H1 (cell line): ENCODE measurements around the gene AK8.

Source experiments
- BACH1 ChIP-seq: IDR thresholded peaks from 2 replicates; pipeline ENCODE4 v1.6.1; 2012; ENCODE audit warnings: low read length, improper control_type of control experiment
- EZH2 ChIP-seq: fragments of 200-600 bp; sonication (generic); IDR thresholded peaks from 2 replicates; pipeline ENCODE4 v1.7.1; 2012; ENCODE audit warnings: low read depth, mild to moderate bottlenecking, moderate library complexity, low read length, inconsistent platforms; ENCODE audit not compliant: severe bottlenecking
- NANOG ChIP-seq: IDR thresholded peaks from 2 replicates; pipeline ENCODE4 v1.6.1; 2011; ENCODE audit warnings: low read length, low read depth, mild to moderate bottlenecking, inconsistent platforms; ENCODE audit not compliant: insufficient read depth, poor library complexity, severe bottlenecking
- POLR2A ChIP-seq, 2 experiments: IDR thresholded peaks; 1 replicate in 1 of 2; 2 replicates in 1 of 2; pipeline ENCODE4 v1.6.1; 2011; ENCODE audit warnings: low read depth in 2 of 2, low read length in 2 of 2, mild to moderate bottlenecking in 2 of 2; ENCODE audit errors: control extremely low read depth in 1 of 2
- POLR2AphosphoS5 ChIP-seq: IDR thresholded peaks from 2 replicates; pipeline ENCODE4 v1.6.1; 2011; ENCODE audit warnings: low read depth, low read length
- RXRA ChIP-seq: IDR thresholded peaks from 2 replicates; pipeline ENCODE4 v1.6.1; 2011; ENCODE audit warnings: low read depth, mild to moderate bottlenecking, low read length, moderate library complexity; ENCODE audit not compliant: insufficient read depth
- SP1 ChIP-seq: IDR thresholded peaks from 2 replicates; pipeline ENCODE4 v1.6.1; 2011; ENCODE audit warnings: low read depth, low read length
- SP2 ChIP-seq: IDR thresholded peaks from 2 replicates; pipeline ENCODE4 v1.6.1; 2012; ENCODE audit warnings: mild to moderate bottlenecking, low read length, inconsistent platforms
- SUZ12 ChIP-seq: fragments of 200-600 bp; sonication (generic); IDR thresholded peaks from 2 replicates; pipeline ENCODE4 v1.6.1; 2012; ENCODE audit warnings: mild to moderate bottlenecking, inconsistent platforms, low read length, moderate library complexity, mixed read lengths
- YY1 ChIP-seq: IDR thresholded peaks from 2 replicates; pipeline ENCODE4 v1.6.1; 2011; ENCODE audit warnings: low read depth, mild to moderate bottlenecking, low read length
- TF ChIP-seq, protein P1 (sequence below): IDR thresholded peaks from 2 replicates; pipeline ENCODE4 v1.6.1; 2012; ENCODE audit warnings: low read length, inconsistent platforms
- TF ChIP-seq, protein P2 (sequence below): IDR thresholded peaks from 2 replicates; pipeline ENCODE4 v1.6.1; 2011; ENCODE audit warnings: low read depth, mild to moderate bottlenecking, low read length; ENCODE audit not compliant: insufficient read depth
- TF ChIP-seq, protein P3 (sequence below), 3 experiments: IDR thresholded peaks; 1 replicate in 2 of 3; 2 replicates in 1 of 3; pipeline versions ENCODE4 v1.5.1 to v1.6.1; 2011; ENCODE audit warnings: low read length in 3 of 3, mild to moderate bottlenecking in 3 of 3, inconsistent platforms in 2 of 3, low read depth in 1 of 3, moderate library complexity in 1 of 3; ENCODE audit not compliant: insufficient read depth in 1 of 3; ENCODE audit errors: control extremely low read depth in 1 of 3

DNA sequence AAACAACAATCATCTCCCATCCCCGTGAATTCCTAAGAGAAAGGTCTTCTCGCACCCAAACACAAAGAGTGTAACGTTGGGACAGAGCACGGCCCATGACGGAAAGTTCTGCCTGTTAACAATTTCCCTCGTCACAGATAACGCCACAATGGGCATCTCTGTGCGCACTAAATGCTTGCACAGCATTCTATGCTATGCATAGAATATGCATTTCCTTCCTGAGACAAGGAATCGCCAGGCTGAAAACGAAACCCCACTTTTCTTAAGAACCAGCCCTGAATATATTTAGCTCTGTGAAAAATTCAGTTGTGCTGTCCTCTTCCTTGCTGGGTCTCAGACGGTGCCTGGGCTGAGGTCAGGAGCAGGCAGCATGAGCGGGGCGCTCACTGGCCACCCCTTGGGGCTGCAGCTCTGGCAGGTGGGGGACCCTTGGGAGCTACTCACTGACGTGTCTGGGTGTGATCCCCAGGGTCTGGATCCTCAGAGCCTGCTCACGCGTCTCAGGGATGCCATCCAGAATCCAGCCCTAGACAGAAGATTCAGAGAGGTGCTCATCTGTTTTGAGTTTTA is 49.8 kb downstream of the AK8 start:
- TF ChIP-seq NANOG (no peak), SUZ12 (no peak), POLR2AphosphoS5 (no peak), EZH2 (no peak), RXRA (no peak), BACH1 (no peak), POLR2A (IDR thresholded peaks at IDR 0.05; ENCODE audit: control extremely low read depth in 1 of 2, low read depth in 2 of 2, low read length in 2 of 2) (no peak), SP1 (no peak), SP2 (no peak), YY1 (no peak)
- TF ChIP-seq, protein P1, sequence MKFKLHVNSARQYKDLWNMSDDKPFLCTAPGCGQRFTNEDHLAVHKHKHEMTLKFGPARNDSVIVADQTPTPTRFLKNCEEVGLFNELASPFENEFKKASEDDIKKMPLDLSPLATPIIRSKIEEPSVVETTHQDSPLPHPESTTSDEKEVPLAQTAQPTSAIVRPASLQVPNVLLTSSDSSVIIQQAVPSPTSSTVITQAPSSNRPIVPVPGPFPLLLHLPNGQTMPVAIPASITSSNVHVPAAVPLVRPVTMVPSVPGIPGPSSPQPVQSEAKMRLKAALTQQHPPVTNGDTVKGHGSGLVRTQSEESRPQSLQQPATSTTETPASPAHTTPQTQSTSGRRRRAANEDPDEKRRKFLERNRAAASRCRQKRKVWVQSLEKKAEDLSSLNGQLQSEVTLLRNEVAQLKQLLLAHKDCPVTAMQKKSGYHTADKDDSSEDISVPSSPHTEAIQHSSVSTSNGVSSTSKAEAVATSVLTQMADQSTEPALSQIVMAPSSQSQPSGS, result no peak
- TF ChIP-seq, protein P2, sequence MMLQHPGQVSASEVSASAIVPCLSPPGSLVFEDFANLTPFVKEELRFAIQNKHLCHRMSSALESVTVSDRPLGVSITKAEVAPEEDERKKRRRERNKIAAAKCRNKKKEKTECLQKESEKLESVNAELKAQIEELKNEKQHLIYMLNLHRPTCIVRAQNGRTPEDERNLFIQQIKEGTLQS, result no peak
- TF ChIP-seq, protein P3, sequence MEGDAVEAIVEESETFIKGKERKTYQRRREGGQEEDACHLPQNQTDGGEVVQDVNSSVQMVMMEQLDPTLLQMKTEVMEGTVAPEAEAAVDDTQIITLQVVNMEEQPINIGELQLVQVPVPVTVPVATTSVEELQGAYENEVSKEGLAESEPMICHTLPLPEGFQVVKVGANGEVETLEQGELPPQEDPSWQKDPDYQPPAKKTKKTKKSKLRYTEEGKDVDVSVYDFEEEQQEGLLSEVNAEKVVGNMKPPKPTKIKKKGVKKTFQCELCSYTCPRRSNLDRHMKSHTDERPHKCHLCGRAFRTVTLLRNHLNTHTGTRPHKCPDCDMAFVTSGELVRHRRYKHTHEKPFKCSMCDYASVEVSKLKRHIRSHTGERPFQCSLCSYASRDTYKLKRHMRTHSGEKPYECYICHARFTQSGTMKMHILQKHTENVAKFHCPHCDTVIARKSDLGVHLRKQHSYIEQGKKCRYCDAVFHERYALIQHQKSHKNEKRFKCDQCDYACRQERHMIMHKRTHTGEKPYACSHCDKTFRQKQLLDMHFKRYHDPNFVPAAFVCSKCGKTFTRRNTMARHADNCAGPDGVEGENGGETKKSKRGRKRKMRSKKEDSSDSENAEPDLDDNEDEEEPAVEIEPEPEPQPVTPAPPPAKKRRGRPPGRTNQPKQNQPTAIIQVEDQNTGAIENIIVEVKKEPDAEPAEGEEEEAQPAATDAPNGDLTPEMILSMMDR (IDR thresholded peaks at IDR 0.05; ENCODE audit: control extremely low read depth in 1 of 3, insufficient read depth in 1 of 3, low read depth in 1 of 3, low read length in 3 of 3), result no peak
